WERI-Rb-1 (cell line): ENCODE results near the gene ZNF277.

Experiments used
- DNase-seq: peaks from one replicate; pipeline ENCODE4 v3.0.0-alpha.2; 2020
- H3K27ac ChIP-seq: fragments of 250-450 bp; sonication (Bioruptor Pico); 2 replicates; pipeline ENCODE4 v1.5.1; 2020; ENCODE audit warnings: mild to moderate bottlenecking, moderate library complexity
- H3K27me3 ChIP-seq: fragments of 250-450 bp; sonication (Bioruptor Pico); 2 replicates; pipeline ENCODE4 v1.5.1; 2021; ENCODE audit warnings: mild to moderate bottlenecking, low read depth, moderate library complexity; ENCODE audit not compliant: insufficient read depth, severe bottlenecking
- H3K36me3 ChIP-seq: fragments of 250-450 bp; sonication (Bioruptor Pico); 2 replicates; pipeline ENCODE4 v1.5.1; 2020; ENCODE audit warnings: mild to moderate bottlenecking, moderate library complexity
- H3K4me3 ChIP-seq: 2 replicates; pipeline ENCODE4 v1.5.1; 2011; ENCODE audit warnings: low read depth, mild to moderate bottlenecking, control low read depth, low read length
- H3K9me3 ChIP-seq: fragments of 250-450 bp; sonication (Bioruptor Pico); 2 replicates; pipeline ENCODE4 v1.5.1; 2021; ENCODE audit warnings: mild to moderate bottlenecking, moderate library complexity; ENCODE audit not compliant: severe bottlenecking
- CTCF ChIP-seq: IDR thresholded peaks from 2 replicates; pipeline ENCODE4 v1.5.1; 2011; ENCODE audit warnings: low read depth, mild to moderate bottlenecking, control low read depth, inconsistent platforms, low read length

Gene ZNF277

GRCh38 chr7:112336261-112336660 is 129.8 kb downstream of the ZNF277 start:
- H3K4me3 ChIP-seq, result no peak overlapping the region
- H3K9me3 ChIP-seq, result no peaks in the 10 kb centered on the region
- DNase-seq, result no peak
- no peak for TF ChIP-seq CTCF
- no peaks in the 10 kb centered on the region for H3K27me3 ChIP-seq
- H3K27ac ChIP-seq, result no peak overlapping the region
- no peaks in the 10 kb centered on the region; the same call in 1 of the 2 replicates for H3K36me3 ChIP-seq

GRCh38 chr7:112336936-112337576 is 130.6 kb downstream of the ZNF277 start:
- no peak overlapping the region for H3K27ac ChIP-seq
- TF ChIP-seq CTCF, result no peak
- peaks cover 5% of the 10 kb centered on the region for H3K36me3 ChIP-seq
- no peaks in the 10 kb centered on the region for H3K27me3 ChIP-seq
- no peak for DNase-seq
- H3K9me3 ChIP-seq, result no peaks in the 10 kb centered on the region
- H3K4me3 ChIP-seq, result no peak overlapping the region

GRCh38 chr7:112337892-112338291 is 131.4 kb downstream of the ZNF277 start:
- peaks cover 8% of the 10 kb centered on the region for H3K36me3 ChIP-seq
- no peaks in the 10 kb centered on the region for H3K9me3 ChIP-seq
- H3K4me3 ChIP-seq, result no peak overlapping the region
- H3K27ac ChIP-seq, result no peak overlapping the region
- DNase-seq, result no peak
- no peak for TF ChIP-seq CTCF
- H3K27me3 ChIP-seq, result no peaks in the 10 kb centered on the region

GRCh38 chr7:112338786-112339185 is 132.3 kb downstream of the ZNF277 start:
- H3K27ac ChIP-seq, result no peak overlapping the region
- H3K36me3 ChIP-seq, result peaks cover 8% of the 10 kb centered on the region
- no peak for DNase-seq
- H3K9me3 ChIP-seq, result no peaks in the 10 kb centered on the region
- no peak for TF ChIP-seq CTCF
- H3K27me3 ChIP-seq, result no peaks in the 10 kb centered on the region
- H3K4me3 ChIP-seq, result no peak overlapping the region

- no peak overlapping the region for H3K4me3 ChIP-seq
- H3K27ac ChIP-seq, result no peak overlapping the region
- DNase-seq, result no peak
- H3K27me3 ChIP-seq, result no peaks in the 10 kb centered on the region
- no peak for TF ChIP-seq CTCF
- peaks cover 8% of the 10 kb centered on the region for H3K36me3 ChIP-seq
- H3K9me3 ChIP-seq, result no peaks in the 10 kb centered on the region
These were observed 135.0 kb downstream of the ZNF277 start for GRCh38 chr7:112341464-112341863.

GRCh38 chr7:112346381-112347060 is 140.0 kb downstream of the ZNF277 start:
- Histone ChIP-seq H3K9me3 (no peaks in the 10 kb centered on the region), H3K36me3 (peaks cover 6% of the 10 kb centered on the region), H3K27me3 (no peaks in the 10 kb centered on the region), H3K4me3 (no peak overlapping the region), H3K27ac (no peak overlapping the region)
- no peak for TF ChIP-seq CTCF
- DNase-seq, result no peak
